HEK293 (cell line): ENCODE measurements around the gene EEF2KMT.

Experiments
- AEBP2 ChIP-seq: fragments of 450-650 bp; formaldehyde crosslinking; IDR thresholded peaks from 2 replicates; pipeline ENCODE4 v1.5.1; 2016; ENCODE audit warnings: missing biosample characterization, missing genetic modification characterization, borderline replicate concordance
- ATF2 ChIP-seq: fragments of 450-650 bp; formaldehyde crosslinking; IDR thresholded peaks from 2 replicates; pipeline ENCODE4 v1.5.1; 2016; ENCODE audit warnings: missing biosample characterization, missing genetic modification characterization, low read depth
- EGR2 ChIP-seq: fragments of 450-650 bp; formaldehyde crosslinking; IDR thresholded peaks from 2 replicates; pipeline ENCODE4 v1.5.1; 2016; ENCODE audit warnings: low read depth, missing biosample characterization, missing genetic modification characterization
- HOXA7 ChIP-seq: sonication (generic); formaldehyde crosslinking; IDR thresholded peaks from 2 replicates; pipeline ENCODE4 v1.8.1; 2022; ENCODE audit warnings: missing genetic modification reagents, borderline replicate concordance
- IKZF3 ChIP-seq: fragments of 450-650 bp; IDR thresholded peaks from 2 replicates; pipeline ENCODE4 v1.5.0; 2018; ENCODE audit warnings: missing biosample characterization, mild to moderate bottlenecking, missing genetic modification characterization, moderate library complexity
- KLF10 ChIP-seq: fragments of 450-650 bp; IDR thresholded peaks from 2 replicates; pipeline ENCODE4 v1.5.1; 2018; ENCODE audit warnings: missing biosample characterization, mild to moderate bottlenecking, missing genetic modification characterization
- KLF17 ChIP-seq: fragments of 450-650 bp; formaldehyde crosslinking; IDR thresholded peaks from 2 replicates; pipeline ENCODE4 v1.5.1; 2016; ENCODE audit warnings: missing biosample characterization, missing genetic modification characterization
- KLF8 ChIP-seq: fragments of 450-650 bp; formaldehyde crosslinking; IDR thresholded peaks from 2 replicates; pipeline ENCODE4 v1.5.1; 2016; ENCODE audit warnings: missing biosample characterization, missing genetic modification characterization
- MZF1 ChIP-seq: fragments of 450-650 bp; formaldehyde crosslinking; IDR thresholded peaks from 2 replicates; pipeline ENCODE4 v1.5.1; 2017; ENCODE audit warnings: missing biosample characterization, missing genetic modification characterization, borderline replicate concordance
- SCRT2 ChIP-seq: fragments of 450-650 bp; formaldehyde crosslinking; IDR thresholded peaks from 2 replicates; pipeline ENCODE4 v1.5.1; 2016; ENCODE audit warnings: missing biosample characterization, missing genetic modification characterization
- ZBTB10 ChIP-seq: fragments of 450-650 bp; formaldehyde crosslinking; IDR thresholded peaks from 2 replicates; pipeline ENCODE4 v1.5.1; 2016; ENCODE audit warnings: missing biosample characterization, missing genetic modification characterization
- ZBTB26 ChIP-seq: fragments of 450-650 bp; formaldehyde crosslinking; optimal IDR thresholded peaks from 2 replicates; pipeline ENCODE3; 2016; ENCODE audit warnings: missing biosample characterization, mild to moderate bottlenecking, missing genetic modification characterization
- ZBTB6 ChIP-seq: fragments of 450-650 bp; formaldehyde crosslinking; IDR thresholded peaks from 2 replicates; pipeline ENCODE4 v1.5.1; 2017; ENCODE audit warnings: missing biosample characterization, missing genetic modification characterization
- ZFHX2 ChIP-seq: fragments of 450-650 bp; formaldehyde crosslinking; conservative IDR thresholded peaks from 2 replicates; pipeline ENCODE4 v1.5.1; 2016; ENCODE audit warnings: missing biosample characterization, missing genetic modification characterization
- ZFP3 ChIP-seq: fragments of 450-650 bp; formaldehyde crosslinking; IDR thresholded peaks from 2 replicates; pipeline ENCODE4 v1.5.1; 2016; ENCODE audit warnings: low read depth, missing biosample characterization, missing genetic modification characterization
- ZNF133 ChIP-seq: fragments of 450-650 bp; formaldehyde crosslinking; IDR thresholded peaks from 2 replicates; pipeline ENCODE4 v1.5.1; 2016; ENCODE audit warnings: missing biosample characterization, missing genetic modification characterization
- ZNF138 ChIP-seq: fragments of 450-650 bp; formaldehyde crosslinking; IDR thresholded peaks from 2 replicates; pipeline ENCODE4 v1.5.1; 2016; ENCODE audit warnings: missing biosample characterization, missing genetic modification characterization, borderline replicate concordance
- ZNF140 ChIP-seq: fragments of 450-650 bp; formaldehyde crosslinking; IDR thresholded peaks from 2 replicates; pipeline ENCODE4 v1.5.1; 2016; ENCODE audit warnings: missing biosample characterization, missing genetic modification characterization
- ZNF202 ChIP-seq: fragments of 450-650 bp; formaldehyde crosslinking; IDR thresholded peaks from 2 replicates; pipeline ENCODE4 v1.5.1; 2016; ENCODE audit warnings: missing biosample characterization, missing genetic modification characterization, borderline replicate concordance
- ZNF221 ChIP-seq: fragments of 450-650 bp; formaldehyde crosslinking; IDR thresholded peaks from 2 replicates; pipeline ENCODE4 v1.5.1; 2017; ENCODE audit warnings: missing biosample characterization, missing genetic modification characterization, borderline replicate concordance
- ZNF239 ChIP-seq: fragments of 450-650 bp; formaldehyde crosslinking; IDR thresholded peaks from 2 replicates; pipeline ENCODE4 v1.5.1; 2016; ENCODE audit warnings: missing biosample characterization, missing genetic modification characterization
- ZNF24 ChIP-seq: fragments of 450-650 bp; formaldehyde crosslinking; IDR thresholded peaks from 2 replicates; pipeline ENCODE4 v1.5.1; 2016; ENCODE audit warnings: missing biosample characterization, missing genetic modification characterization
- ZNF423 ChIP-seq: fragments of 450-650 bp; formaldehyde crosslinking; IDR thresholded peaks from 2 replicates; pipeline ENCODE4 v1.5.1; 2016; ENCODE audit warnings: missing biosample characterization, missing genetic modification characterization
- ZNF513 ChIP-seq: fragments of 450-650 bp; IDR thresholded peaks from 2 replicates; pipeline ENCODE4 v1.5.1; 2018; ENCODE audit warnings: missing biosample characterization, missing genetic modification characterization
- ZNF529 ChIP-seq: fragments of 450-650 bp; formaldehyde crosslinking; IDR thresholded peaks from 2 replicates; pipeline ENCODE4 v1.5.1; 2017; ENCODE audit warnings: missing genetic modification characterization, missing biosample characterization; ENCODE audit not compliant: insufficient replicate concordance
- ZNF530 ChIP-seq: fragments of 450-650 bp; formaldehyde crosslinking; IDR thresholded peaks from 2 replicates; pipeline ENCODE4 v1.5.1; 2016; ENCODE audit warnings: low read depth, missing biosample characterization, missing genetic modification characterization
- ZNF596 ChIP-seq: fragments of 450-650 bp; IDR thresholded peaks from 2 replicates; pipeline ENCODE4 v1.5.0; 2018; ENCODE audit warnings: missing biosample characterization, mild to moderate bottlenecking, missing genetic modification characterization, moderate library complexity
- ZNF670 ChIP-seq: fragments of 450-650 bp; formaldehyde crosslinking; IDR thresholded peaks from 2 replicates; pipeline ENCODE4 v1.5.1; 2016; ENCODE audit warnings: missing biosample characterization, missing genetic modification characterization, low read depth
- ZSCAN16 ChIP-seq: fragments of 450-650 bp; formaldehyde crosslinking; IDR thresholded peaks from 2 replicates; pipeline ENCODE4 v1.5.1; 2016; ENCODE audit warnings: missing biosample characterization, missing genetic modification characterization

The EEF2KMT gene

GRCh38 chr16:5071681-5072333 is 25.8 kb downstream of the EEF2KMT start, which contains the start of gene ALG1 (continued):
- no peak for TF ChIP-seq ZNF513 (tag by site-specific recombination)
- TF ChIP-seq ZNF138 (tag by site-specific recombination): peak; percentile 5; the same call in 1 of the 2 replicates
- no peak for TF ChIP-seq ZSCAN16 (tag by site-specific recombination)
- no peak for TF ChIP-seq ZNF133 (tag by site-specific recombination)
- TF ChIP-seq ZBTB26 (tag by site-specific recombination): peak; percentile 64
- no peak for TF ChIP-seq AEBP2
- peak; percentile 89 for TF ChIP-seq KLF17 (tag by site-specific recombination)
- TF ChIP-seq ATF2 (tag by site-specific recombination): no peak
- no peak for TF ChIP-seq ZNF239 (tag by site-specific recombination)
- TF ChIP-seq EGR2 (tag by site-specific recombination): peak; percentile 75
- TF ChIP-seq ZNF221 (tag by site-specific recombination): no peak
- TF ChIP-seq ZNF596 (tag by site-specific recombination): no peak
- TF ChIP-seq ZBTB6 (tag by site-specific recombination): no peak
- no peak for TF ChIP-seq HOXA7 (CRISPR knock-in tag)
- TF ChIP-seq ZNF423 (tag by site-specific recombination): no peak
- no peak for TF ChIP-seq KLF8
- no peak for TF ChIP-seq ZNF202 (tag by site-specific recombination)
- TF ChIP-seq ZBTB10 (tag by site-specific recombination): no peak
- TF ChIP-seq ZNF24 (tag by site-specific recombination): peak; percentile 90
- no peak for TF ChIP-seq IKZF3 (tag by site-specific recombination)
- no peak for TF ChIP-seq ZNF670
- TF ChIP-seq ZFHX2 (tag by site-specific recombination): peak; percentile 87
- no peak for TF ChIP-seq KLF10 (tag by site-specific recombination)
- TF ChIP-seq ZFP3: no peak; the same call in 1 of the 2 replicates
- no peak for TF ChIP-seq ZNF140 (tag by site-specific recombination)
- no peak for TF ChIP-seq ZNF529
- no peak for TF ChIP-seq ZNF530 (tag by site-specific recombination)
- TF ChIP-seq SCRT2: no peak
- TF ChIP-seq MZF1 (tag by site-specific recombination): no peak
